Prostate gland (tissue), 2 donors: Measurements from ENCODE around the gene PDE11A. TPM values are rescaled to one million over a fixed set of nuclear protein-coding genes. Genes with fewer than 3 reads are reported as not detected.

Source experiments
- DNase-seq: peaks from one replicate; pipeline ENCODE4 v3.0.0-alpha.2; 2019; ENCODE audit warnings: low spot score
- H3K27ac ChIP-seq, 2 donors: fragments of 200-600 bp; sonication (generic); 2 replicates each; pipeline ENCODE4 v1.5.1; 2017 to 2019
- H3K27me3 ChIP-seq: fragments of 200-600 bp; sonication (generic); replicated peaks from 2 replicates; pipeline ENCODE4 v1.5.1; 2019; ENCODE audit not compliant: insufficient read depth
- H3K36me3 ChIP-seq, 2 donors: fragments of 200-600 bp; sonication (generic); 1 replicate in 1 of 2; 2 replicates in 1 of 2; pipeline versions ENCODE4 v1.5.1 to v1.8.1; 2017 to 2019
- H3K4me1 ChIP-seq: fragments of 200-600 bp; sonication (generic); replicated peaks from 2 replicates; pipeline ENCODE4 v1.5.1; 2019
- H3K4me3 ChIP-seq, 2 donors: fragments of 200-600 bp; sonication (generic); 2 replicates each; pipeline ENCODE4 v1.5.1; 2017 to 2019
- H3K9me3 ChIP-seq: fragments of 200-600 bp; sonication (generic); 2 replicates; pipeline ENCODE4 v1.5.1; 2017
- CTCF ChIP-seq, 4 experiments: fragments of 200-600 bp in 2 of 4; fragments of 450-650 bp in 2 of 4; sonication (generic) in 2 of 4; IDR thresholded peaks; 1 replicate in 3 of 4; 2 replicates in 1 of 4; pipeline ENCODE4 v1.5.1; 2016 to 2019; ENCODE audit warnings: antibody characterized with exemption in 4 of 4, mild to moderate bottlenecking in 2 of 4, moderate library complexity in 2 of 4
- POLR2A ChIP-seq: fragments of 450-650 bp; IDR thresholded peaks from one replicate; pipeline ENCODE4 v1.6.1; 2016; ENCODE audit warnings: antibody characterized with exemption, mild to moderate bottlenecking
- POLR2AphosphoS5 ChIP-seq: sonication (generic); formaldehyde crosslinking; IDR thresholded peaks from one replicate; pipeline ENCODE4 v1.6.1; 2017; ENCODE audit warnings: antibody characterized with exemption
- WGBS: methylation state at CpG from one replicate; pipeline ENCODE4 v1.1.5; 2018; 5-methylcytosine and 5-hydroxymethylcytosine counted together
- intact Hi-C: fragments of 100-400 bp; cut with DNase I; formaldehyde crosslinking; loops from one replicate; pipeline ENCODE4 v1.14.2; 2022
- total RNA-seq, 2 donors: library from RNA; depleted of rRNA; stranded (reverse); fragments of >200 nt; gene quantifications; one replicate each; pipeline ENCODE4 v1.1.0, GENCODE V29; 2016

The PDE11A gene
- total RNA-seq, 2 donors from 2014 or later, result 14.9 to 26.6 TPM

- TF ChIP-seq POLR2A (no peak), POLR2AphosphoS5 (no peak), CTCF (IDR thresholded peaks at IDR 0.05) (no peak)
- no peaks in the 10 kb centered on the region for H3K9me3 ChIP-seq
- H3K27ac ChIP-seq, result no peak overlapping the region
- DNase-seq, result no peak
- H3K4me1 ChIP-seq, result no peaks in the 10 kb centered on the region
- 75% methylated on average over 5 of the region's 5 CpGs for WGBS
- no peaks in the 10 kb centered on the region for H3K36me3 ChIP-seq
- H3K27me3 ChIP-seq, result no peaks in the 10 kb centered on the region
- H3K4me3 ChIP-seq, result no peak overlapping the region
- intact Hi-C loops, result no loop called here
Observed at GRCh38 chr2:177628831-177629230, 443.7 kb downstream of the PDE11A start.

GRCh38 chr2:177625744-177626650, 446.6 kb downstream of the PDE11A start:
- no peaks in the 10 kb centered on the region for H3K9me3 ChIP-seq
- WGBS, result 42% methylated on average over 10 of the region's 10 CpGs
- H3K36me3 ChIP-seq, result no peaks in the 10 kb centered on the region
- H3K4me3 ChIP-seq, result no peak overlapping the region
- H3K27ac ChIP-seq, result no peak overlapping the region
- TF ChIP-seq POLR2AphosphoS5, result no peak
- no peak for TF ChIP-seq POLR2A
- no peak for TF ChIP-seq CTCF (IDR thresholded peaks at IDR 0.05)
- intact Hi-C loops, result no loop called here
- no peaks in the 10 kb centered on the region for H3K4me1 ChIP-seq
- no peaks in the 10 kb centered on the region for H3K27me3 ChIP-seq
- DNase-seq, result no peak

- no peaks in the 10 kb centered on the region for H3K27me3 ChIP-seq
- H3K36me3 ChIP-seq, result no peaks in the 10 kb centered on the region
- H3K4me1 ChIP-seq, result no peaks in the 10 kb centered on the region
- WGBS, result 36% methylated on average over 4 of the region's 4 CpGs
- H3K27ac ChIP-seq, result no peak overlapping the region
- DNase-seq, result no peak
- no peak overlapping the region for H3K4me3 ChIP-seq
- no peaks in the 10 kb centered on the region for H3K9me3 ChIP-seq
- TF ChIP-seq POLR2AphosphoS5 (no peak), CTCF (IDR thresholded peaks at IDR 0.05) (peak in 1 of 4 experiments; percentile 20)
- intact Hi-C loops, result no loop called here
Observed at GRCh38 chr2:177622521-177622920, 450.1 kb downstream of the PDE11A start.

GRCh38 chr2:177619986-177620385, 452.6 kb downstream of the PDE11A start:
- WGBS, result 89% methylated on average over 2 of the region's 2 CpGs
- DNase-seq, result no peak
- Histone ChIP-seq H3K27me3 (no peaks in the 10 kb centered on the region), H3K4me1 (no peaks in the 10 kb centered on the region), H3K9me3 (no peaks in the 10 kb centered on the region), H3K36me3 (no peaks in the 10 kb centered on the region), H3K27ac (no peak overlapping the region), H3K4me3 (no peak overlapping the region)
- intact Hi-C loops, result loop anchor here (5.0 kb wide), 1 partner anchor 68 kb away; a partner anchor contains a TSS
- no peak for TF ChIP-seq POLR2AphosphoS5
- TF ChIP-seq CTCF (IDR thresholded peaks at IDR 0.05), result no peak
- TF ChIP-seq POLR2A, result no peak

GRCh38 chr2:177619461-177619860, 453.1 kb downstream of the PDE11A start:
- no peak overlapping the region for H3K27ac ChIP-seq
- H3K9me3 ChIP-seq, result no peaks in the 10 kb centered on the region
- TF ChIP-seq POLR2AphosphoS5 (no peak), CTCF (IDR thresholded peaks at IDR 0.05) (no peak), POLR2A (no peak)
- H3K27me3 ChIP-seq, result no peaks in the 10 kb centered on the region
- no peaks in the 10 kb centered on the region for H3K36me3 ChIP-seq
- DNase-seq, result no peak
- intact Hi-C loops, result loop anchor here (5.0 kb wide), 1 partner anchor 67 kb away; a partner anchor contains a TSS
- H3K4me1 ChIP-seq, result no peaks in the 10 kb centered on the region
- WGBS, result 80% methylated on average over 4 of the region's 4 CpGs
- no peak overlapping the region for H3K4me3 ChIP-seq
